GM10266 (cell line): ENCODE results near the gene SND1.

Experiments used
- DNase-seq: peaks from one replicate; pipeline ENCODE4 v3.0.0; 2012; ENCODE audit errors: extremely low spot score
- TF ChIP-seq, protein P1 (sequence below): IDR thresholded peaks from 2 replicates; pipeline ENCODE4 v1.5.1; 2012; ENCODE audit warnings: mild to moderate bottlenecking, low read depth; ENCODE audit not compliant: control insufficient read depth, insufficient read depth; ENCODE audit errors: missing control alignments

SND1 gene

DNA sequence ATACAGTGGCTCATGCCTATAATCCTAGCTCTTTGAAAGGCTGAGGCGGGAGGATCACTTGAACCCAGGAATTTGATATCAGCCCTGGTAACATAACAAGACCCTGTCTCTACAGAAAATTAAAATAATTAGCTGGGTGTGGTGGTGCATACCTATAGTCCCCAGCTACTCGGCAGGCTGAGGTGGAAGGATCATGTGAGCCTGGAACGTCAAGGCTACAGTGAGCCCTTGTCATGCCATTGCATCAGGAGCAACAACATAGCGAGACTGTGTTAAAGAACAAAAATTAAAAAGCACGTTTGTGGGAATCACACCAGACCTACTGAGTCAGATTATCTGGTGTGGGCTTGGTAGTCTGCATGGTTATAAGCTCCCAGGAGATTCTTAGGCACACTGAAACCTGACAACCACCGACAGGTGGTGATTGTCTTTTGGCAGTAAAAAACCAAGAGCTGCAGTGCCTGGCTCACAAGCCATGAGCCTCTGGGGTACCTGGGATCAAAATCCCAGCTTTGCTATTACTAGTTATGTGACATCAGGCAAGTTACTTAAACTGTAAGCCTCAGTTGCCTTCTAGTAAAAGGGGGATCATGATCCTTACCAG, 146.9 kb downstream of the SND1 start:
- TF ChIP-seq, protein P1, sequence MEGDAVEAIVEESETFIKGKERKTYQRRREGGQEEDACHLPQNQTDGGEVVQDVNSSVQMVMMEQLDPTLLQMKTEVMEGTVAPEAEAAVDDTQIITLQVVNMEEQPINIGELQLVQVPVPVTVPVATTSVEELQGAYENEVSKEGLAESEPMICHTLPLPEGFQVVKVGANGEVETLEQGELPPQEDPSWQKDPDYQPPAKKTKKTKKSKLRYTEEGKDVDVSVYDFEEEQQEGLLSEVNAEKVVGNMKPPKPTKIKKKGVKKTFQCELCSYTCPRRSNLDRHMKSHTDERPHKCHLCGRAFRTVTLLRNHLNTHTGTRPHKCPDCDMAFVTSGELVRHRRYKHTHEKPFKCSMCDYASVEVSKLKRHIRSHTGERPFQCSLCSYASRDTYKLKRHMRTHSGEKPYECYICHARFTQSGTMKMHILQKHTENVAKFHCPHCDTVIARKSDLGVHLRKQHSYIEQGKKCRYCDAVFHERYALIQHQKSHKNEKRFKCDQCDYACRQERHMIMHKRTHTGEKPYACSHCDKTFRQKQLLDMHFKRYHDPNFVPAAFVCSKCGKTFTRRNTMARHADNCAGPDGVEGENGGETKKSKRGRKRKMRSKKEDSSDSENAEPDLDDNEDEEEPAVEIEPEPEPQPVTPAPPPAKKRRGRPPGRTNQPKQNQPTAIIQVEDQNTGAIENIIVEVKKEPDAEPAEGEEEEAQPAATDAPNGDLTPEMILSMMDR = no peak
- no peak for DNase-seq

DNA sequence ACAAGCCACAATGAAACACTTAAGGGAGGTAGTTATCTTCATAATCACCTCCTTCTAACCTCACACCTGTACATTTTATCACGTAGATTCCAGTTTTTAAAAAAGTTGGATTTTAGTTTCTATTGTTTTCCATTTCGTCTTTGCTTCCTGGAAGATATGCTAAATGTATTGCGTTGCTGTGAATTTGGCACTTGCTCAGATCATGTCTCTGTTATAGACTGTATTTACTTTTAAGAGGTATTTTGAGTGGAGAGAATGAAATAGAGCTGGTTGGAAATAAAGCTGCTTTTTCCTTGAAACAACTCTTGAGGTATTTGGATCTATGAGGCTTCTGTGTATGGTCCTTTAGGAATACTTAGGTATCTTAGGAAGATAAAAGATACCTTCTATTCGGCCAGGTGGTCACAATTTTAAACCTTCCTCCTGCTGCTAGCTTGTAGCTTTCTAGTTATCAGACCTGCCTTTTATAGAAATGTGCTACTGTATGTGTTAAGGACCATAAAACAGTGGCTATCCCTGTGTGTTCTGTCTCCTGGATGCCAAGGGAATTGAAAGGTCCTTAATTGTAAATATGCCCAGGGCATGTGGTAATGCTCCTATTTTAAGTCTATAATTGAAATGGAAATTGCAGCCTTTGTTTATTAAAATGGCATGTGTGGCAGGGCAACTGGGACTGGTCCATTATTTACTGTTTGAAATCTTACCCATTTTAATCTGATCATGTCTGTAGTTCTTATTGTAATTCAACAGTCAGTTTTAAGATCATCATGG, 147.7 kb downstream of the SND1 start:
- TF ChIP-seq, protein P1 = no peak
- no peak for DNase-seq

DNA sequence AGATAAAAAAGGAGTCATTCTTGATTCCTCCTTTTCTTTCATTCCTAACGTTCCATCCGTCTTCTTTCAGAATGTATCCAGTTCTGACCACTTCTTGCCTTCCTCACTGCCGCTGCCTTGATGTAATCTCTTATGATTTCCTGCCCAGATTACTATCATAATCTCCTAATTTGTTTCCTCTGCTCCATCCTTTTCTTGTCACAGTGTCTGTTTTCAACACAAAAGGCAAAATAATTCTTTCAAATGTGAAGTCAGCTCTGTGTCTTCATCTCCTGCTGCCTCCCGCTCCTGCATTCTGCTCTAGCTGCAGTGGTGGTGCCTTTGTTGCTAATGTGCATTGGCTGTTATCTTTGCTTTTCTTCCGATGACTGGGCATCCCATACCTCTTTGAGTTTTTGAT, 150.9 kb downstream of the SND1 start:
- TF ChIP-seq, protein P1 = no peak
- no peak for DNase-seq

DNA sequence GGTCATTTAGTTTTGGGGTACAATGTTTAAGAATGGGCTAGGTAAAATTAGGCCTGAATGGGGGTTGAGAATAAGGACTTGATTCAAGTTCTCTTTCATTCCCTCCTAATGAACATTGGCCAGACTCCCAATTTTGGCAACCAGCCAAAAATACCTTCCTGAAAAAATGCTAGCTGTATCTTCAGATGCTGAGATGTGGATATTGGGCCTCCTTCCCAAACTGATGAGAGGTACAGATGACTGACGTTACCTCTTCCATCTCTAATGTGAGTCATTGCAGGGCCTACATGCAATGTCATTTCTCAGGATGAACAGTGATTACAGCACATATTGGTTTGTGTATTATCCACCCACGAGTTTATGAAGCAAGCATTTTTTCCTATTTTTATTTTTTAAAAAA, 151.6 kb downstream of the SND1 start:
- no peak for DNase-seq

DNA sequence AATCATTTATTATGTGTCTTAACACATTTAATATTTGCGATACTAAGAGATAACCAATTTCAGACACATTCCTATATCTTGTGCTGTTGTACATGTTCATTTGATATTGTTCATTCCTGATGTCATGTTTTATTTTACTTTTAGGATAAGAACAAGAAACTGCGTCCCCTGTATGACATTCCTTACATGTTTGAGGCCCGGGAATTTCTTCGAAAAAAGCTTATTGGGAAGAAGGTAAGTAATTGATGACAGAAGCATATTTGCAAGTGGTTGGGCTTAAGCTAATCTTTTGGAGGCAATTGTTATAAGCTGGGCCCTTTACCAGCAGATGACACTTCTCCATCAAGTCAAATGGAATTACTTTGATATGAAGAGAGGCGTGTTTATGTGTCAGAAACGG, 155.3 kb downstream of the SND1 start:
- DNase-seq = no peak
- TF ChIP-seq, protein P1 = no peak

More for the DNA sequence above, 151.6 kb downstream of the SND1 start:
- TF ChIP-seq, protein P1 = no peak

DNA sequence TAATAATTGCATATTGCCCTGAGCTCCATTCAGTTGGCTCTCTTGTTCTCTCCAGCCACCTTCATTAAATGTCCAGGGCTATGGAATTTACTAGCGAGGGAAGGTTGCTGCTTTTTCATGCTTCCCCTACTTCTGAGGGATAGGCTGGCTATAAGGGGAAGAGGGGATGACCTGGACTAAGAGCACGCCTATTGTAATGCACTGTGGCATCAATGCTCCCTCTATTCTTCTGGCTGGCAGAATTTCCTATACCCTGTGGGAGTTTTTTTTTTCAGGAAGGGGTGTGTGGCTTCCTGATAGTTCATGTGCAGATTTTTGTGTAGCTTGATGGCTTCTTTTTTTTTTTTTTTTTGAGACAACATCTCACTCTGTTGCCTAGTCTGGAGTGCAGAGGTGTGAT, 155.8 kb downstream of the SND1 start:
- TF ChIP-seq, protein P1 = no peak
- DNase-seq = no peak

DNA sequence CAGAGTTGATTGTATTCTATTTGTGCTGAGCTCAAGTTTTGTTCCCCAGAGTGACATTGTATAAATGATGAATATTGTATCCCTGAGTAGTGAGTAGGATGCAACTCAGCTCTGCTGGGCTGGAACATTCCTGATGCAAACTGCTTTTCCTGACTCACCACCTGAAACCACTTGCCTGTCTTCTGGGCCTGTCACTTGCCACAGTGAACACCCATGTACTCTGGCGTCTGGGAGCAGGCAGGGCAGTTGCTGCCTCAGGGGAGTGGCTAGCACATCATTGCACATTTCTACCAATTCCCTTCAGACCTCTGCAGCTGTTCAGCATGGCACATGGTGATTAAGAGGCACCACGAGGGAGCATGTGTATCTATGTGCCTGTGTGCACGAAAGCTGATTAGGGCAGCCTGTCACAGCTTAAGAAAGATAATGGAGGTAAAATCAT, 157.3 kb downstream of the SND1 start:
- TF ChIP-seq, protein P1 = no peak
- no peak for DNase-seq
